ENCODE results near the gene MYLK.
"Not testable (repeated sequence)": the region's sequence is repeated elsewhere in the genome, so short reads cannot be mapped to it uniquely, and the experiment has no call there.

DNA sequence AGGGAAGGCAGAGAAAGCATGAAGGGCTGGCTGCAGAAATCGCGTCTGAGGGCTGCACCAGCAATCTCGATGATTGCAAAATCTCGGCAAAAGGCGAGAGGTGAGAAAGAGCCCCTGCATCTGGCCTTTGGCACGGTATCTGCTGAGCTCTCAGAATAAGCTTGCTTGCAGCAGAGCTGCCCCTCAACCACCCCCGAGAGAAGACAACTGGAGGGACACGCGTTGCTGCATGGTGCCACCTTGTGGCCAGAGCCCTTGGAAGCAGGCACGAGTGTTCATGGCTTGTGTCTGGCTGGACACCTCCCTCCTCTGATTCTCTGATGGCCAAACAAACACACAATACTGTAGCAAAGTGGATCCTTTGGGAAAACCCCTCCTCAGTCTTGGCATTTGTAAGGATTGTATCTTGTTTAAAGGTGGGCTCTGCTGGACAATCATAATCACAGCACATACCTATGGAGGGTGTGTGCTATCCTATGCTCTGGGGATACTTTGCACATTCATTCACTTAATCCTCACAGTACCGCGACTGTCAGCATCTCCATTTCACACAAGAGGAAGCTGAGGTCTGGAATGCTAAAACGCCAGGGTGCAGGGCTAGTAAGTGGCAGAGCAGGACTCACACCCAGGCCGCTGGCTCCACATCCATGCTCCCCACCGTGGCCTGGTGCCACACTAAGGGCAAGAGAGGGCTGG lies 164.9 kb downstream of the MYLK start:
- TF ChIP-seq, protein P1, sequence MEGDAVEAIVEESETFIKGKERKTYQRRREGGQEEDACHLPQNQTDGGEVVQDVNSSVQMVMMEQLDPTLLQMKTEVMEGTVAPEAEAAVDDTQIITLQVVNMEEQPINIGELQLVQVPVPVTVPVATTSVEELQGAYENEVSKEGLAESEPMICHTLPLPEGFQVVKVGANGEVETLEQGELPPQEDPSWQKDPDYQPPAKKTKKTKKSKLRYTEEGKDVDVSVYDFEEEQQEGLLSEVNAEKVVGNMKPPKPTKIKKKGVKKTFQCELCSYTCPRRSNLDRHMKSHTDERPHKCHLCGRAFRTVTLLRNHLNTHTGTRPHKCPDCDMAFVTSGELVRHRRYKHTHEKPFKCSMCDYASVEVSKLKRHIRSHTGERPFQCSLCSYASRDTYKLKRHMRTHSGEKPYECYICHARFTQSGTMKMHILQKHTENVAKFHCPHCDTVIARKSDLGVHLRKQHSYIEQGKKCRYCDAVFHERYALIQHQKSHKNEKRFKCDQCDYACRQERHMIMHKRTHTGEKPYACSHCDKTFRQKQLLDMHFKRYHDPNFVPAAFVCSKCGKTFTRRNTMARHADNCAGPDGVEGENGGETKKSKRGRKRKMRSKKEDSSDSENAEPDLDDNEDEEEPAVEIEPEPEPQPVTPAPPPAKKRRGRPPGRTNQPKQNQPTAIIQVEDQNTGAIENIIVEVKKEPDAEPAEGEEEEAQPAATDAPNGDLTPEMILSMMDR (IDR thresholded peaks at IDR 0.05; ENCODE audit: insufficient read depth, low read length), result peak; percentile 48
- not testable (repeated sequence) for TF ChIP-seq GABPA (IDR thresholded peaks at IDR 0.05; ENCODE audit: low read depth)

Measured in HL-60 (cell line).